Measurements from ENCODE around the gene WDR7. TPM values are rescaled to one million over a fixed set of nuclear protein-coding genes. Genes with fewer than 3 reads are reported as not detected.

The WDR7 gene
- total and polyA plus RNA-seq, 10 of the 15 experiments (the other 5 are each of a cell fraction or from before 2014, with no cell fraction given) = 2.8 to 16.5 (median 11.7) TPM

- TF ChIP-seq RUNX3 (IDR thresholded peaks at IDR 0.05; ENCODE audit: low read length) = peak; percentile 67
- peak; percentile 68; the same call in 1 of the 2 replicates for TF ChIP-seq RELB (IDR thresholded peaks at IDR 0.05; ENCODE audit: low read depth)
- TF ChIP-seq PAX5 (IDR thresholded peaks at IDR 0.05; ENCODE audit: borderline replicate concordance, low read depth, low read length) = no peak
- peak; percentile 84 for TF ChIP-seq JUNB (IDR thresholded peaks at IDR 0.05)
- no peak for TF ChIP-seq TCF3 (IDR thresholded peaks at IDR 0.05; ENCODE audit: borderline replicate concordance, insufficient read depth, low read depth, low read length)
- peak; percentile 62 for TF ChIP-seq DPF2 (IDR thresholded peaks at IDR 0.05)
- TF ChIP-seq, protein P1, sequence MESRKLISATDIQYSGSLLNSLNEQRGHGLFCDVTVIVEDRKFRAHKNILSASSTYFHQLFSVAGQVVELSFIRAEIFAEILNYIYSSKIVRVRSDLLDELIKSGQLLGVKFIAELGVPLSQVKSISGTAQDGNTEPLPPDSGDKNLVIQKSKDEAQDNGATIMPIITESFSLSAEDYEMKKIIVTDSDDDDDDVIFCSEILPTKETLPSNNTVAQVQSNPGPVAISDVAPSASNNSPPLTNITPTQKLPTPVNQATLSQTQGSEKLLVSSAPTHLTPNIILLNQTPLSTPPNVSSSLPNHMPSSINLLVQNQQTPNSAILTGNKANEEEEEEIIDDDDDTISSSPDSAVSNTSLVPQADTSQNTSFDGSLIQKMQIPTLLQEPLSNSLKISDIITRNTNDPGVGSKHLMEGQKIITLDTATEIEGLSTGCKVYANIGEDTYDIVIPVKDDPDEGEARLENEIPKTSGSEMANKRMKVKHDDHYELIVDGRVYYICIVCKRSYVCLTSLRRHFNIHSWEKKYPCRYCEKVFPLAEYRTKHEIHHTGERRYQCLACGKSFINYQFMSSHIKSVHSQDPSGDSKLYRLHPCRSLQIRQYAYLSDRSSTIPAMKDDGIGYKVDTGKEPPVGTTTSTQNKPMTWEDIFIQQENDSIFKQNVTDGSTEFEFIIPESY (IDR thresholded peaks at IDR 0.05) = no peak
- TF ChIP-seq, protein P2, sequence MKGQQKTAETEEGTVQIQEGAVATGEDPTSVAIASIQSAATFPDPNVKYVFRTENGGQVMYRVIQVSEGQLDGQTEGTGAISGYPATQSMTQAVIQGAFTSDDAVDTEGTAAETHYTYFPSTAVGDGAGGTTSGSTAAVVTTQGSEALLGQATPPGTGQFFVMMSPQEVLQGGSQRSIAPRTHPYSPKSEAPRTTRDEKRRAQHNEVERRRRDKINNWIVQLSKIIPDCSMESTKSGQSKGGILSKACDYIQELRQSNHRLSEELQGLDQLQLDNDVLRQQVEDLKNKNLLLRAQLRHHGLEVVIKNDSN (IDR thresholded peaks at IDR 0.05; ENCODE audit: borderline replicate concordance, extremely low read length, insufficient read depth, low read depth, low read length) = no peak
- TF ChIP-seq JUND (IDR thresholded peaks at IDR 0.05; ENCODE audit: low read depth, low read length) = no peak
- TF ChIP-seq NFIC (IDR thresholded peaks at IDR 0.05; ENCODE audit: low read depth, low read length) = peak; percentile 90
- TF ChIP-seq ZSCAN29 (IDR thresholded peaks at IDR 0.05) = no peak
- TF ChIP-seq CUX1 (IDR thresholded peaks at IDR 0.05; ENCODE audit: insufficient replicate concordance, low read depth, low read length) = no peak
- TF ChIP-seq USF2 (IDR thresholded peaks at IDR 0.05; ENCODE audit: borderline replicate concordance, low read depth, low read length) = no peak
- no peak for TF ChIP-seq RELA (IDR thresholded peaks at IDR 0.05; ENCODE audit: borderline replicate concordance, partially characterized antibody)
- no peak for TF ChIP-seq RBBP5 (conservative IDR thresholded peaks at IDR 0.05)
- TF ChIP-seq SMAD5 (IDR thresholded peaks at IDR 0.05; ENCODE audit: low read depth) = no peak
- TF ChIP-seq, protein P3, sequence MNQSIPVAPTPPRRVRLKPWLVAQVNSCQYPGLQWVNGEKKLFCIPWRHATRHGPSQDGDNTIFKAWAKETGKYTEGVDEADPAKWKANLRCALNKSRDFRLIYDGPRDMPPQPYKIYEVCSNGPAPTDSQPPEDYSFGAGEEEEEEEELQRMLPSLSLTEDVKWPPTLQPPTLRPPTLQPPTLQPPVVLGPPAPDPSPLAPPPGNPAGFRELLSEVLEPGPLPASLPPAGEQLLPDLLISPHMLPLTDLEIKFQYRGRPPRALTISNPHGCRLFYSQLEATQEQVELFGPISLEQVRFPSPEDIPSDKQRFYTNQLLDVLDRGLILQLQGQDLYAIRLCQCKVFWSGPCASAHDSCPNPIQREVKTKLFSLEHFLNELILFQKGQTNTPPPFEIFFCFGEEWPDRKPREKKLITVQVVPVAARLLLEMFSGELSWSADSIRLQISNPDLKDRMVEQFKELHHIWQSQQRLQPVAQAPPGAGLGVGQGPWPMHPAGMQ (IDR thresholded peaks at IDR 0.05; ENCODE audit: borderline replicate concordance) = no peak
Measured at GRCh38 chr18:57004366-57005121, 353.4 kb downstream of the WDR7 start (continued).
